Neural progenitor cell (in vitro differentiated cells): ENCODE data around the gene PLAAT4.
"Not testable (repeated sequence)": the region's sequence is repeated elsewhere in the genome, so short reads cannot be mapped to it uniquely, and the experiment has no call there.

Source experiments
- CTCF ChIP-seq: fragments of 200-600 bp; sonication (generic); IDR thresholded peaks from 2 replicates; pipeline ENCODE4 v1.5.1; 2017; ENCODE audit warnings: antibody characterized with exemption, mild to moderate bottlenecking
- EZH2 ChIP-seq: fragments of 200-600 bp; sonication (generic); IDR thresholded peaks from 2 replicates; pipeline ENCODE4 v1.6.1; 2017; ENCODE audit warnings: antibody characterized with exemption, mild to moderate bottlenecking, moderate library complexity

GRCh38 chr11:63528156-63528555, 8.5 kb upstream of the PLAAT4 start:
- not testable (repeated sequence) for TF ChIP-seq CTCF, EZH2
